ENCODE data around the gene HAS3. TPM values are rescaled to one million over a fixed set of nuclear protein-coding genes. Genes with fewer than 3 reads are reported as not detected.

Gene HAS3
- total RNA-seq, 1 experiment from 2014 or later, result 6.9 TPM

- POLR2A ChIA-PET, result no interaction called here
- BruUV-seq (replicated peaks), result no TSS peak
- TF ChIP-seq POLR2AphosphoS5 (IDR thresholded peaks at IDR 0.05; ENCODE audit: low read depth, low read length) (no peak), TCF7L2 (IDR thresholded peaks at IDR 0.05; ENCODE audit: low read depth, low read length) (no peak)
- H3K27ac ChIP-seq (ENCODE audit: low read length), result no peak overlapping the region
- no peaks in the 10 kb centered on the region for H3K9me3 ChIP-seq (ENCODE audit: control insufficient read depth, insufficient read depth, low read depth, low read length)
- DNase-seq (ENCODE audit: low read depth, low spot score), result no peak
- no peaks in the 10 kb centered on the region for H3K36me3 ChIP-seq (ENCODE audit: control insufficient read depth, insufficient read depth, low read length)
- peaks cover 16% of the 10 kb centered on the region for H3K4me1 ChIP-seq (ENCODE audit: control insufficient read depth, insufficient read depth, low read length)
- ATAC-seq, result no peak
- CTCF ChIA-PET, result interaction anchor here (0.6 kb wide), 1 partner anchor 118 kb away, joined by 4 read pairs; no protein-coding TSS in a partner anchor
- no peaks in the 10 kb centered on the region for H3K27me3 ChIP-seq (ENCODE audit: control insufficient read depth, insufficient read depth, low read length)
- in situ Hi-C loops (cut with HindIII; ENCODE audit: low pct_unique_long_range_greater_than_20kb, low sequenced_read_pairs), result no loop called here
- H3K4me3 ChIP-seq (ENCODE audit: low read depth in 2 of 2, low read length in 2 of 2), result no peak overlapping the region
- intact Hi-C loops (cut with micrococcal nuclease; ENCODE audit: unreplicated experiment), result loop anchor here (10.0 kb wide), 1 partner anchor 256 kb away; no protein-coding TSS in a partner anchor
These were observed 5.0 kb downstream of the HAS3 start for GRCh38 chr16:69110406-69110805.

- ChIA-PET CTCF (interaction anchor here (0.5 to 0.6 kb wide), 3 partner anchors 18 to 119 kb away, joined by 4 to 16 read pairs (median 4); no protein-coding TSS in a partner anchor), POLR2A (interaction anchor here (0.7 kb wide), 1 partner anchor 40 kb away, joined by 3 read pairs; no protein-coding TSS in a partner anchor)
- Histone ChIP-seq H3K27ac (ENCODE audit: low read length) (no peak overlapping the region), H3K4me3 (ENCODE audit: low read depth in 2 of 2, low read length in 2 of 2) (no peak overlapping the region), H3K27me3 (ENCODE audit: control insufficient read depth, insufficient read depth, low read length) (no peaks in the 10 kb centered on the region), H3K36me3 (ENCODE audit: control insufficient read depth, insufficient read depth, low read length) (no peaks in the 10 kb centered on the region), H3K9me3 (ENCODE audit: control insufficient read depth, insufficient read depth, low read depth, low read length) (no peaks in the 10 kb centered on the region), H3K4me1 (ENCODE audit: control insufficient read depth, insufficient read depth, low read length) (peaks cover 15% of the 10 kb centered on the region)
- TF ChIP-seq SIN3A (IDR thresholded peaks at IDR 0.05; ENCODE audit: borderline replicate concordance, insufficient read depth, low read depth, low read length) (no peak), TCF7L2 (IDR thresholded peaks at IDR 0.05; ENCODE audit: low read depth, low read length) (no peak), POLR2AphosphoS5 (IDR thresholded peaks at IDR 0.05; ENCODE audit: low read depth, low read length) (no peak), CTCF (IDR thresholded peaks at IDR 0.05) (no peak), REST (IDR thresholded peaks at IDR 0.05; ENCODE audit: insufficient read depth in 1 of 2, low read depth in 2 of 2, low read length in 1 of 2) (no peak)
- BruUV-seq (replicated peaks), result no TSS peak
- intact Hi-C loops (cut with micrococcal nuclease; ENCODE audit: unreplicated experiment) (loop anchor here (10.0 kb wide), 1 partner anchor 257 kb away; no protein-coding TSS in a partner anchor), in situ Hi-C loops (cut with HindIII; ENCODE audit: low pct_unique_long_range_greater_than_20kb, low sequenced_read_pairs) (no loop called here)
- ATAC-seq (no peak), DNase-seq (ENCODE audit: low read depth, low spot score) (no peak)
These were observed 5.9 kb downstream of the HAS3 start for GRCh38 chr16:69111216-69111875.

- Histone ChIP-seq H3K4me1 (ENCODE audit: control insufficient read depth, insufficient read depth, low read length) (peaks cover 15% of the 10 kb centered on the region), H3K9me3 (ENCODE audit: control insufficient read depth, insufficient read depth, low read depth, low read length) (no peaks in the 10 kb centered on the region), H3K27me3 (ENCODE audit: control insufficient read depth, insufficient read depth, low read length) (no peaks in the 10 kb centered on the region), H3K27ac (ENCODE audit: low read length) (no peak overlapping the region), H3K4me3 (ENCODE audit: low read depth in 2 of 2, low read length in 2 of 2) (no peak overlapping the region), H3K36me3 (ENCODE audit: control insufficient read depth, insufficient read depth, low read length) (no peaks in the 10 kb centered on the region)
- in situ Hi-C loops (cut with HindIII; ENCODE audit: low pct_unique_long_range_greater_than_20kb, low sequenced_read_pairs) (no loop called here), intact Hi-C loops (cut with micrococcal nuclease; ENCODE audit: unreplicated experiment) (loop anchor here (10.0 kb wide), 1 partner anchor 257 kb away; no protein-coding TSS in a partner anchor)
- BruUV-seq (replicated peaks), result no TSS peak
- no peak for TF ChIP-seq POLR2AphosphoS5 (IDR thresholded peaks at IDR 0.05; ENCODE audit: low read depth, low read length)
- TF ChIP-seq TCF7L2 (IDR thresholded peaks at IDR 0.05; ENCODE audit: low read depth, low read length), result no peak
- TF ChIP-seq CTCF (IDR thresholded peaks at IDR 0.05), result no peak
- TF ChIP-seq SIN3A (IDR thresholded peaks at IDR 0.05; ENCODE audit: borderline replicate concordance, insufficient read depth, low read depth, low read length), result no peak
- no peak for TF ChIP-seq REST (IDR thresholded peaks at IDR 0.05; ENCODE audit: insufficient read depth in 1 of 2, low read depth in 2 of 2, low read length in 1 of 2)
- CTCF ChIA-PET, result interaction anchor here (0.5 kb wide), 1 partner anchor 18 kb away, joined by 16 read pairs; no protein-coding TSS in a partner anchor
- ATAC-seq (no peak), DNase-seq (ENCODE audit: low read depth, low spot score) (no peak)
- POLR2A ChIA-PET, result no interaction called here
These were observed 6.4 kb downstream of the HAS3 start for GRCh38 chr16:69111876-69112230.
